ENCODE data around the gene ZBTB39.
"Not testable (repeated sequence)": the region's sequence is repeated elsewhere in the genome, so short reads cannot be mapped to it uniquely, and the experiment has no call there.

Gene ZBTB39

GRCh38 chr12:57025196-57025595 is 18.9 kb upstream of the ZBTB39 start:
- H3K27me3 ChIP-seq (ENCODE audit: insufficient read depth, low read length), result peaks cover 25% of the 10 kb centered on the region
- H2AFZ ChIP-seq (ENCODE audit: low read depth, low read length), result no peak overlapping the region
- H3K9me3 ChIP-seq (ENCODE audit: low read length), result no peaks in the 10 kb centered on the region
- H3K4me1 ChIP-seq (ENCODE audit: insufficient read depth, low read length), result no peaks in the 10 kb centered on the region
- H3K36me3 ChIP-seq (ENCODE audit: insufficient read depth, low read length), result no peaks in the 10 kb centered on the region
- no peak overlapping the region for H3K4me3 ChIP-seq (ENCODE audit: low read length)

DNA sequence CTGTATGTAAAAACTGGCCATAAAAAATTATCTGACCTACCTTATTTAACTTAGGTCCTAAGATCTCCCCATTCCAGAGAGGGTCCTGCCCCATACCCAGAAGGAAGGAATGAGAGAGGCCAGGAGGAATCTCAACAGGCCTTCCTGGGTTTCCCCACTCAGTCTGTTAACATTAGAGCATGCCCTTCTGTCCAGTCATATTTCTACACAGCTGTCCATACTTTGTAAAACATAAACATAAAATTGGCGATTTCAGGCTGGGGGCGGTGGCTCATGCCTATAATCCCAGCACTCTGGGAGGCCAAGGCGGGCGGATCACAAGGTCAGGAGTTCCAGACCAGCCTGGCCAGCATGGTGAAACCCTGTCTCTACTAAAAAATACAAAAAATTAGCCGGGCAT is 16.0 kb upstream of the ZBTB39 start:
- not testable (repeated sequence) for H3K4me1 ChIP-seq (ENCODE audit: insufficient read depth, low read length); H3K36me3 ChIP-seq (ENCODE audit: insufficient read depth, low read length); H3K4me3 ChIP-seq (ENCODE audit: low read length); H2AFZ ChIP-seq (ENCODE audit: low read depth, low read length); H3K9me3 ChIP-seq (ENCODE audit: low read length)
- peaks cover 24% of the 10 kb centered on the region for H3K27me3 ChIP-seq (ENCODE audit: insufficient read depth, low read length)

DNA sequence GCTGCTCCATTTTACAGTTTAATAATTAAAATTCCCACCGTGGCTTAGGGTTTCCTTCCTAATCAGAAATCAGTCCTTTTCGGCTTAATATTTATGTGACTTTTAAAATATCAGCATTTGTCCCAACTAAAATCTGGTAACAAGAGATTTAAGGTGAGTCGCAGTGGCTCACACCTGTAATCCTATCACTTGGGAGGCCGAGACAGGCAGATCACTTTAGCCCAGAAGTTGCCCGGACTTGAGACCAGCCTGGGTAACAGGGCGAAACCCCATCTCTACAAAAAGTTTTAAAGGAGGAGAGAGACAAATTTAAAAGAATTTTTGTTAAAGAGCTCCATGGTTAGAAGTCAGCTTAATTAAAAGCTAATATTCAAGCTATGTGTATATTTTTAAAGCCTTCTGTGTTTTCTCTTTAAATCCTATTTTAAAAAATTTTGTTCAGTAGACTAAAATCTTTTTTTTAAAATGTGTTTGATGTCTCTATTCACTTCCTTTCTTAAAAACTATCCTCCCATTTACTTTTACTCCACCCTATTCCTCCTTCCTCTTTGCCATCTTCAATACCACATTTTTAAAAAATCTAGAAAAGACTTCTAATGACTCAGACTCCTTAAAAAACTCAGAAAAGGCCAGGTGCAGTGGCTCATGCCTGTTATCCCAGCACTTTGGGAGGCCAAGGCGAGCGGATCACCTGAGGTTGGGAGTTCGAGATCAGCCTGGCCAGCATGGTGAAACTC is 13.8 kb upstream of the ZBTB39 start:
- no peak overlapping the region for H3K4me3 ChIP-seq (ENCODE audit: low read length)
- H3K27me3 ChIP-seq (ENCODE audit: insufficient read depth, low read length), result peaks cover 14% of the 10 kb centered on the region
- no peaks in the 10 kb centered on the region for H3K9me3 ChIP-seq (ENCODE audit: low read length)
- H3K36me3 ChIP-seq (ENCODE audit: insufficient read depth, low read length), result no peaks in the 10 kb centered on the region
- H2AFZ ChIP-seq (ENCODE audit: low read depth, low read length), result no peak overlapping the region
- H3K4me1 ChIP-seq (ENCODE audit: insufficient read depth, low read length), result no peaks in the 10 kb centered on the region

- Histone ChIP-seq H3K4me1 (ENCODE audit: insufficient read depth, low read length) (no peaks in the 10 kb centered on the region), H3K9me3 (ENCODE audit: low read length) (no peaks in the 10 kb centered on the region), H3K4me3 (ENCODE audit: low read length) (no peak overlapping the region), H3K36me3 (ENCODE audit: insufficient read depth, low read length) (no peaks in the 10 kb centered on the region), H3K27me3 (ENCODE audit: insufficient read depth, low read length) (peaks cover 15% of the 10 kb centered on the region), H2AFZ (ENCODE audit: low read depth, low read length) (no peak overlapping the region)
Measured at GRCh38 chr12:57018906-57019305, 12.6 kb upstream of the ZBTB39 start.

DNA sequence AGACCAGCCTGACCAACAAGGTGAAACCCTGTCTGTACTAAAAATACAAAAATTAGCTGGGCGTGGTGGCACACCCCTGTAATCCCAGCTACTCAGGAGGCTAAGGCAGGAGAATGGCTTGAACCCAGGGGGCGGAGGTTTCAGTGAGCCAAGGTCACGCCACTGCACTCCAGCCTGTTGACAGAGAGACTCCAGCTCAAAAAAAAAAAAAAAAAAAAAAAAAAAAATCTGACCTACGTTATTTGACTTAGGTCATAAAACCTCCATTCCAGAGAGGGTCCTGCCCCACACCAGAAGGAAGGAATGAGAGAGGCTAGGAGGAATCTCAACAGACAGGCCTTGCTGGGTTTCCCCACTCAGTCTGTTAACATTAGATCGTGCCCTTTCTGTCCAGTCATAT is 12.0 kb upstream of the ZBTB39 start:
- not testable (repeated sequence) for H3K4me3 ChIP-seq (ENCODE audit: low read length); H3K4me1 ChIP-seq (ENCODE audit: insufficient read depth, low read length); H2AFZ ChIP-seq (ENCODE audit: low read depth, low read length); H3K36me3 ChIP-seq (ENCODE audit: insufficient read depth, low read length); H3K9me3 ChIP-seq (ENCODE audit: low read length)
- H3K27me3 ChIP-seq (ENCODE audit: insufficient read depth, low read length), result peaks cover 15% of the 10 kb centered on the region

- no peak within 1 kb of the TSS for H3K4me3 ChIP-seq (ENCODE audit: low read length)
Measured at GRCh38 chr12:57016348-57016747, 10.0 kb upstream of the ZBTB39 start, which contains the start of gene TAC3. TAC3 (minus strand) TSS chr12:57016529; CDS start chr12:57015797, 732 bp downstream.

GRCh38 chr12:57012600-57013465 is 6.5 kb upstream of the ZBTB39 start:
- Histone ChIP-seq H3K36me3 (ENCODE audit: insufficient read depth, low read length) (no peaks in the 10 kb centered on the region), H3K4me3 (ENCODE audit: low read length) (no peak overlapping the region), H3K9me3 (ENCODE audit: low read length) (no peaks in the 10 kb centered on the region), H3K27me3 (ENCODE audit: insufficient read depth, low read length) (peaks cover 16% of the 10 kb centered on the region), H2AFZ (ENCODE audit: low read depth, low read length) (no peak overlapping the region), H3K4me1 (ENCODE audit: insufficient read depth, low read length) (peaks cover 6% of the 10 kb centered on the region)

More at GRCh38 chr12:57016348-57016747, 10.0 kb upstream of the ZBTB39 start, which contains the start of gene TAC3:
- Histone ChIP-seq H3K4me1 (ENCODE audit: insufficient read depth, low read length) (no peaks in the 10 kb centered on the region), H2AFZ (ENCODE audit: low read depth, low read length) (no peak within 1 kb of the TSS), H3K36me3 (ENCODE audit: insufficient read depth, low read length) (no peaks in the 10 kb centered on the region), H3K9me3 (ENCODE audit: low read length) (no peaks in the 10 kb centered on the region), H3K27me3 (ENCODE audit: insufficient read depth, low read length) (peaks cover 20% of the 10 kb centered on the region)

DNA sequence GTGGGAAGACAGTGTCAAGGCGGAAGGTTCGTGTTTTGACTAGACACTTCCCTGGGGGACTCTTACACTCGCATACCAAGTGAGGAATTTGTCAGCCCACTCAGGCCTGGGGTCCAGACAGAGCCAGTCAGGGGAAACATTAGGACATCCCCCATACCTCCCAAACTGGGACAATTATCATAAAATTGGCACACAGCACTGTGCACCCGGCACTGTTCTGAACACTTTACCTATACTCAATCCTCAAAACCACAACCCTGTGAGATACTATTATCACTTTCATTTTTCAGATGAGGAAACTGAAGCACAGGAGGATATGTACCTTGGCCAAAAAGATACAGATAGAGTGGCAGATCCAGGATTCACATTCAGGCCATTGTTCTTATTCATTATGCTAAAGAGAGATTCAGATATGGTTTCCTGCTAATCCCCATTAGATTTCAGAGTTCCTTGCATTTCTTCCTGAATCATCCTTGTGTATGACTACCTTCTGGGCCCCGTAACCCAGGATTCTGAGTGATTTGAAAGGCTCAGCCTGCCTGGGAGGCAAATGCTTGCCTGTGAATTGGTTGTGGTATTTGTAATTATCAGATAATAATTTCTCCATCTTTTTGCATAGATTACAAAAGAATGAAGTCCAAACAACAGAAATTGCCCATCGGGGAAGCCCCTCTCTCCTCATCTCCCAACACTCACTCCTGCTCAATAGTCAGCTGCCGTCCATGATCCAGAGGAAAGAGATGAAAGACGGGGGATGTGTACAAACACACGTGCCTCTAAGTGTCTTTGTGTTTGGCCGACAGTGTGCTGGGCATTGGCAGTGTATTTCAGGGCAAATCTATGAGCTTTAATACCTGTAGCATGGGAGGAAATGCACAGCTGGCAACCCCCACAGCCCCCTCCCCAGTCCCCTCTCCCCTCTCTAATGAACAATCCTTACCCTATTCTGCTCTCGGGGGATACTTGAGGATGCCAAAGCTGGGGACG is 5.4 kb upstream of the ZBTB39 start:
- no peak overlapping the region for H3K4me3 ChIP-seq (ENCODE audit: low read length)
- H3K36me3 ChIP-seq (ENCODE audit: insufficient read depth, low read length), result no peaks in the 10 kb centered on the region
- no peak overlapping the region for H2AFZ ChIP-seq (ENCODE audit: low read depth, low read length)
- H3K4me1 ChIP-seq (ENCODE audit: insufficient read depth, low read length), result peaks cover 6% of the 10 kb centered on the region
- H3K27me3 ChIP-seq (ENCODE audit: insufficient read depth, low read length), result peaks cover 16% of the 10 kb centered on the region
- no peaks in the 10 kb centered on the region for H3K9me3 ChIP-seq (ENCODE audit: low read length)

GRCh38 chr12:57010627-57011247 is 4.4 kb upstream of the ZBTB39 start:
- Histone ChIP-seq H3K36me3 (ENCODE audit: insufficient read depth, low read length) (no peaks in the 10 kb centered on the region), H3K27me3 (ENCODE audit: insufficient read depth, low read length) (peaks cover 11% of the 10 kb centered on the region), H2AFZ (ENCODE audit: low read depth, low read length) (no peak overlapping the region), H3K4me1 (ENCODE audit: insufficient read depth, low read length) (peaks cover 7% of the 10 kb centered on the region), H3K4me3 (ENCODE audit: low read length) (no peak overlapping the region), H3K9me3 (ENCODE audit: low read length) (no peaks in the 10 kb centered on the region)

- Histone ChIP-seq H3K4me1 (ENCODE audit: insufficient read depth, low read length) (peaks cover 14% of the 10 kb centered on the region), H3K36me3 (ENCODE audit: insufficient read depth, low read length) (no peaks in the 10 kb centered on the region), H3K9me3 (ENCODE audit: low read length) (no peaks in the 10 kb centered on the region), H2AFZ (ENCODE audit: low read depth, low read length) (no peak overlapping the region), H3K27me3 (ENCODE audit: insufficient read depth, low read length) (peaks cover 10% of the 10 kb centered on the region), H3K4me3 (ENCODE audit: low read length) (no peak overlapping the region)
Measured at GRCh38 chr12:57009949-57010626, 3.7 kb upstream of the ZBTB39 start.

DNA sequence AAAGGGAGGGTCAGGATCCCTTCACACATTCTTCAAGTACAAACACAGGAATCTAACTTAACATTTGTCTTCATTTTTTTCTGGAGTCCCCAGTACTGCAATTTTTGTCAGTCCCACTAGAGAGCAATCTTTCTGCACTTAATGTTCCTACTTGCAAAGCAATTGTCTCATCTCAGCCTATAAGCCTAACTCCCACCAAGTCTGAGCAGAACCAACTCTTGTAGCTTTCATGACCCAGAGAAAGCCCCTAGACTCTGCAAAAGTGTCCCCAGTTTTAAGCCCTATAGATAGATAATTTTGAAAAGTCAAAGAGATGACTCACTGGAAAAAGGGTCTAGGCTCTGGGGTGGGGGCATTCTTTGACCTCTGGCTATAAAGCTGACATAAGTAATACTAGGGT is 1.8 kb upstream of the ZBTB39 start:
- H3K27me3 ChIP-seq (ENCODE audit: insufficient read depth, low read length), result peaks cover 4% of the 10 kb centered on the region
- no peaks in the 10 kb centered on the region for H3K9me3 ChIP-seq (ENCODE audit: low read length)
- peaks cover 18% of the 10 kb centered on the region for H3K4me1 ChIP-seq (ENCODE audit: insufficient read depth, low read length)
- H3K4me3 ChIP-seq (ENCODE audit: low read length), result no peak overlapping the region
- H2AFZ ChIP-seq (ENCODE audit: low read depth, low read length), result no peak overlapping the region
- peaks cover 16% of the 10 kb centered on the region for H3K36me3 ChIP-seq (ENCODE audit: insufficient read depth, low read length)
